COLO668 (cell line): ENCODE data around the gene PSMB3.

Experiments
- DNase-seq: peaks from one replicate; lab custom pipeline; 2025; ENCODE audit not compliant: unreplicated experiment; lab: John Stamatoyannopoulos, UW

Gene PSMB3

GRCh38 chr17:38733282-38733981, 19.1 kb upstream of the PSMB3 start:
- no peak for DNase-seq

DNA sequence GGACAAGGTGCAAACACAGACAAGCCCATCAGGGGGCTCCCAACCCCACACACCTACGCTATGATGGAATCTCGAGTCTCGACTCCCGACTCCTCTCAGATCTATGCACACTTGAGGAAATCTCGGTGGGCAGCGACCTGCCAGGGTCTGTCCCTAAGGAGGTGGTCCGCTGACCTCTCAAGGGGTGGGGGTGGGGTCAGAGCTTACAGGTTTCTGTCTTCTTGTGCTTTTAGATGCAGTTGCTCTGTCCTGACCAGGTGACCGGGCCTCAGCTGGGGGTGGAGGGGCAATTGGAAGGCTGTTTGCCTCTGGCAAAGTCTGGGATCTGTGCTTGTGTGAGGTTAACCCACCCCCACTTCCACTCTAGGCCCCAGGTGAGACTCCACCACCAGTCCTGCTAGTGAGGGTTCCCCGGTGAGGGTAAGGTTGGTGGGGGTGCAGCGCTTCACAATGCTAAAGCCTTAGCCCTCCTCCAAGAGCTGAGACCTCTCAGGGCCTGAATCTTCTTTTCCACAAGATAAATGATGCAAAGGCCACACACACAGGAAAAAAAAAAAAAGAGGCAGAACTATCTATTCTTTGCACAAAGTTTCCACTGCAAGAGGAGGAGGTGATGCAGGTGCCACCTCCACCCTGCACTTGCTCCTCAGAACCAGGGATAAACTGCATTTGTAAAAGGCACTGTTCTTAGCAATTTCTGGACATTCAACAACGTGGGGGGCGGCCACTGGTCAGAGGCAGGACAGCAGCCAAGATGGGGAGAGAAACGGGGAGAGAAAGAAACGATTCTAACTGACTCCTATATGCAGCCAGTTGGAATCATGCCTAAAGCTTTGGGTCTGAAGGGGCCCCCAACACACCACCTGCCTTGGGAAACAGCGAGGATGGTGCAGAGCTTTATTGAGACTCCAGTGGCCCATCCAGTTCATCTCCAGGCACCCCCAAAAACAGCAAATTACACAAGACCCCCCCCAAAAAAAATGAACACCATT, 18.3 kb upstream of the PSMB3 start:
- DNase-seq = peak; percentile 4

- DNase-seq = peak; percentile 31
Observed at GRCh38 chr17:38735161-38735997, 17.2 kb upstream of the PSMB3 start.

DNA sequence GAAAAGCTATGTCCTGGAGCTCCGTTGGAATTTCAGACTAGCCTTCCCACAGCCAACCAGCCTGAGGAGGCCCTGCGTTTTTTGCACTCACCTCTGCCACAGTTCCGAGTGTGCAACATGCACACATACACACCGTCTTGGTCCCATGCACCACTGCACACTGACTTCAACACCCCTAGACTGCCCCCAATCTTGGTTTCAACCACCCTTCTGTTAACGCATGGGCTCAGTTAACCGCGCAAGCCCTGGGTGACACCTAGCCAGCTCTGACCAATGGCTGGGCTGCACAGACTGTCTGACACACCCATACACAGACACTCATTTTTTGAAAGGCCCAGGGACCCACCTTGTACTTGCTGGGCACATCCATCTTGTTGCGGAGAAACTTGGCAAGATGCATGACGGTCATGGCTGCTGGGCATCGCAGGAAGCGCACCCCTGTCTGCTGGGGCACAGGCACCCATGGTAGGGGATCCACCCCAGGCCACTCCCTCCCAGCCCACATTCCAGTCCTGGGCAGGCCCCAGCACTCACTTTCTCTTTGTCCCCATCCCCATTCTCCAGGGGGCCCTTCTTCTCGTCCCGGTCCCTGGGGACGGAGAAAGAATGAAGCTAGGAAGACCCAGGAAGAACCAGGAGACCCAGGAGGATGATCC, 14.4 kb upstream of the PSMB3 start:
- DNase-seq = no peak

DNA sequence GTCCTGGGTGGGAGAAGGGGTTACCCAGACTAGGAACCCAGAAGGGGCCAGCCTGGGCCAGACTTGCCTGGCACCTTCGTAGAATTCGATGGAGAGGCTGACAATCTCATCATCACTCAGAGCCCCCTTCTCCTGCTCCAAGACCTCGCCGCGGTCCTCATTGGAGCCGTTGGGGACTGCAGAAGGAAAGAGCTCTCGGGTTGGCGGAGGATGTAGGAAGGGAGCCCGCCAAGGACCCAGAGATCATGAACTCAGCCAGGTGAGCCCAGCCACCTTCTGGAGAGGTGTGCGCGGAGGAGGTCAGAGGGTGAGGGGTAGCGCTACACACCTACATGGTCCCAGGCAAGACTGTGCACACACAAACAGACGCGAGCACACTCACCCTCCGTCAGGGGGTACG, 13.9 kb upstream of the PSMB3 start:
- DNase-seq = no peak

GRCh38 chr17:38739305-38739704, 13.2 kb upstream of the PSMB3 start:
- DNase-seq = no peak

GRCh38 chr17:38740044-38740443, 12.5 kb upstream of the PSMB3 start:
- no peak for DNase-seq

GRCh38 chr17:38740806-38741205, 11.7 kb upstream of the PSMB3 start:
- DNase-seq = no peak

DNA sequence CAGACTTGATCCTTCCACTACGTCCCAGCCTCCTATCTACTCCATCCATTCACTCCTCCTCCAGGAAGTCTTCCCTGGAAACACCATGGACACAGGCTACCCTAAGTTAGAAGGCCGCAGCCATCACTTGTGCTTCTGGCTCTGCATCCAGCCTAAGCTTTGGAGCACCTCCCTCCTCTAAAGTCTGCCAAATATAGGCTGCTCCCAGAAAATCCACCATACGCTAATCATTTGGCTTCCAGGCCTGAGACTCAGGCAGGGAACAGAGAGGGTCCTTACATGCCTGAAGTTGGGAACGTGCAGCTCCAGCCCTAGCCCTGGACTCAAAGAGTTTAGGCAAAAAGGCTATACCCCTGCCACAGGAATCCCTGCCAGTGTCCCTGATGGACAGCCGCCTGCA, 11.1 kb upstream of the PSMB3 start:
- DNase-seq = no peak

- DNase-seq = no peak
Observed at GRCh38 chr17:38741921-38742410, 10.6 kb upstream of the PSMB3 start.

GRCh38 chr17:38742411-38743308, 9.9 kb upstream of the PSMB3 start:
- DNase-seq = peak; percentile 58

- DNase-seq = peak; percentile 50
Observed at GRCh38 chr17:38743556-38744171, 8.9 kb upstream of the PSMB3 start.

- peak; percentile 80 for DNase-seq
Observed at GRCh38 chr17:38745545-38745944, 7.0 kb upstream of the PSMB3 start.

GRCh38 chr17:38746004-38746848, 6.3 kb upstream of the PSMB3 start:
- DNase-seq = peak; percentile 15

DNA sequence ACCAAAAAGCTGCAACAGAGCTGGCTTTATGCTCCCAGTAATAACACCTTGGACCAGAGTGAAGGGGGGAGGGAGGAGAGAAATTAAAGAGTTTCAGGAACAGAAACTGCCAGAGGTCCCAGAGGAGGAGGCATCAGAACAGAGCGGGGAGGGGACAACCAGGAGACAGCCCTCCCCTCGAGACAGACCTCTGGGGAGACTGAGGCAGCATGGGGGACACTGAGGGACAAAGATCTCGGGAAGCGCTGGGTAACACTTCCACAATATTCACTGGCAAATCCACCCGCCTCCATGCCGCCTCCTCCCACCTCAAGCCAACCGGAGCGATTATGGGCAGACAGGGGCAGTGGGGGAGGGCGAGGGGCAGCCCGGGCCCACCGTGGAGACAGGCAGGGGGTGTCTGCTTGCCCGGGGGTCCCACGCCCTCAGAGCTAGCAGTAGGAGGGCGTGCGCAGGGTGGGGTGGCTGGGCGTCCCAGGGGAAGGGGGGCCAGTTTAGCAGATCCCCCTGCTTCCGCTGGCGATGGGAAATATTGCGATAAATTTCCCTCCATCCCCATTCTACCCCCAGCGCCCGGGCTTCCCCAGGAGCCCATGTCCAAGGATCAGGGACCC, 5.6 kb upstream of the PSMB3 start:
- no peak for DNase-seq

- DNase-seq = peak; percentile 47
Observed at GRCh38 chr17:38747463-38748148, 4.9 kb upstream of the PSMB3 start.
